Kidney (tissue), 14 donors: ENCODE data around the gene CHRM4. TPM values are rescaled to one million over a fixed set of nuclear protein-coding genes. Genes with fewer than 3 reads are reported as not detected.
A peak's percentile ranks its signal among the peaks of the same experiment; 100 is the strongest.

Experiments
- DNase-seq, 5 donors: peaks; one replicate each; pipeline ENCODE4 v3.0.0-alpha.2; 2013 to 2020
- FAIRE-seq: peaks from 2 replicates; lab custom pipeline; 2012; peaks lifted over from hg19 to GRCh38; lab: Jason Lieb, UNC
- H3K27ac ChIP-seq, 2 donors: one replicate each; pipeline ENCODE4 v1.7.0; 2013; ENCODE audit warnings: low read depth in 2 of 2, low read length in 2 of 2, inconsistent platforms in 1 of 2
- H3K27me3 ChIP-seq: one replicate; pipeline ENCODE4 v1.7.1; 2013; ENCODE audit warnings: low read length, inconsistent platforms; ENCODE audit not compliant: control insufficient read depth, insufficient read depth
- H3K36me3 ChIP-seq, 3 donors: one replicate each; pipeline versions ENCODE4 v1.7.0 to v1.7.1; 2013; ENCODE audit warnings: low read length in 3 of 3, control low read depth in 1 of 3, inconsistent platforms in 1 of 3; ENCODE audit not compliant: insufficient read depth in 3 of 3, control insufficient read depth in 2 of 3
- H3K4me1 ChIP-seq, 3 donors: one replicate each; pipeline versions ENCODE4 v1.7.0 to v1.7.1; 2013; ENCODE audit warnings: low read length in 3 of 3, inconsistent platforms in 1 of 3, low read depth in 1 of 3; ENCODE audit not compliant: control insufficient read depth in 2 of 3, insufficient read depth in 2 of 3
- H3K4me3 ChIP-seq, 3 donors: one replicate each; pipeline versions ENCODE4 v1.7.0 to v1.8.1; 2013; ENCODE audit warnings: low read length in 3 of 3, control low read depth in 1 of 3, inconsistent platforms in 1 of 3
- H3K9ac ChIP-seq, 3 donors: one replicate each; pipeline versions ENCODE4 v1.7.0 to v1.7.1; 2013; ENCODE audit warnings: low read length in 3 of 3, control low read depth in 1 of 3, inconsistent platforms in 1 of 3
- H3K9me3 ChIP-seq, 3 donors: one replicate each; pipeline versions ENCODE4 v1.7.0 to v1.7.1; 2013; ENCODE audit warnings: low read length in 3 of 3, control low read depth in 1 of 3, inconsistent platforms in 1 of 3; ENCODE audit not compliant: control insufficient read depth in 2 of 3, insufficient read depth in 1 of 3
- intact Hi-C: fragments of 100-400 bp; cut with DNase I; formaldehyde crosslinking; loops from one replicate; pipeline ENCODE4 v1.11.1; 2022
- polyA plus RNA-seq: library from polyadenylated mRNA; stranded (reverse); fragments of 350-450 nt; fragmentation: Illumina TruSeq; extraction: RNeasy Lipid Tissue Mini Kit (QIAGEN cat#74804); gene quantifications from one replicate; pipeline ENCODE4 v1.2.3, GENCODE V29; 2014; ENCODE audit warnings: low read depth, low replicate concordance; ENCODE audit not compliant: insufficient read depth
- total RNA-seq: library from RNA; stranded (reverse); fragmentation: NEBNext Ultra II Directional; extraction: Animal tissue kit (Norgen Biotek cat#: 25700); gene quantifications from one replicate; pipeline ENCODE4 v1.2.1, GENCODE V29; 2021
- TF ChIP-seq, protein P1 (sequence below): IDR thresholded peaks from 3 replicates; pipeline ENCODE4 v1.5.1; 2012; ENCODE audit warnings: mild to moderate bottlenecking, moderate library complexity, borderline replicate concordance; ENCODE audit not compliant: insufficient read depth; ENCODE audit errors: extremely low read depth
- donor health status: control.
- donor health status: control.
- donor health status: control.
- donor health status: control.
- donor health status: control.
- donor health status: DM: yes; HTN: yes; CAD: no.
- donor health status: Normal renal cell carcinoma (clear cell type).

Gene CHRM4
- total and polyA plus RNA-seq, 2 donors from 2014 or later: 0.16 TPM; not detected in 1

GRCh38 chr11:46376258-46377050 is 15.1 kb downstream of the CHRM4 start:
- H3K9ac ChIP-seq: no peak overlapping the region
- no peak for FAIRE-seq
- no peak overlapping the region for H3K4me3 ChIP-seq
- no peaks in the 10 kb centered on the region for H3K27me3 ChIP-seq
- peak in 2 of 5 donors; percentile 48 to 64 for DNase-seq
- TF ChIP-seq, protein P1, sequence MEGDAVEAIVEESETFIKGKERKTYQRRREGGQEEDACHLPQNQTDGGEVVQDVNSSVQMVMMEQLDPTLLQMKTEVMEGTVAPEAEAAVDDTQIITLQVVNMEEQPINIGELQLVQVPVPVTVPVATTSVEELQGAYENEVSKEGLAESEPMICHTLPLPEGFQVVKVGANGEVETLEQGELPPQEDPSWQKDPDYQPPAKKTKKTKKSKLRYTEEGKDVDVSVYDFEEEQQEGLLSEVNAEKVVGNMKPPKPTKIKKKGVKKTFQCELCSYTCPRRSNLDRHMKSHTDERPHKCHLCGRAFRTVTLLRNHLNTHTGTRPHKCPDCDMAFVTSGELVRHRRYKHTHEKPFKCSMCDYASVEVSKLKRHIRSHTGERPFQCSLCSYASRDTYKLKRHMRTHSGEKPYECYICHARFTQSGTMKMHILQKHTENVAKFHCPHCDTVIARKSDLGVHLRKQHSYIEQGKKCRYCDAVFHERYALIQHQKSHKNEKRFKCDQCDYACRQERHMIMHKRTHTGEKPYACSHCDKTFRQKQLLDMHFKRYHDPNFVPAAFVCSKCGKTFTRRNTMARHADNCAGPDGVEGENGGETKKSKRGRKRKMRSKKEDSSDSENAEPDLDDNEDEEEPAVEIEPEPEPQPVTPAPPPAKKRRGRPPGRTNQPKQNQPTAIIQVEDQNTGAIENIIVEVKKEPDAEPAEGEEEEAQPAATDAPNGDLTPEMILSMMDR: no peak
- H3K27ac ChIP-seq: no peak overlapping the region
- intact Hi-C loops: no loop called here
- H3K36me3 ChIP-seq: peaks cover 0 to 14% (median 9%) of the 10 kb centered on the region in 3 donors
- no peaks in the 10 kb centered on the region for H3K9me3 ChIP-seq
- H3K4me1 ChIP-seq: no peaks in the 10 kb centered on the region

DNA sequence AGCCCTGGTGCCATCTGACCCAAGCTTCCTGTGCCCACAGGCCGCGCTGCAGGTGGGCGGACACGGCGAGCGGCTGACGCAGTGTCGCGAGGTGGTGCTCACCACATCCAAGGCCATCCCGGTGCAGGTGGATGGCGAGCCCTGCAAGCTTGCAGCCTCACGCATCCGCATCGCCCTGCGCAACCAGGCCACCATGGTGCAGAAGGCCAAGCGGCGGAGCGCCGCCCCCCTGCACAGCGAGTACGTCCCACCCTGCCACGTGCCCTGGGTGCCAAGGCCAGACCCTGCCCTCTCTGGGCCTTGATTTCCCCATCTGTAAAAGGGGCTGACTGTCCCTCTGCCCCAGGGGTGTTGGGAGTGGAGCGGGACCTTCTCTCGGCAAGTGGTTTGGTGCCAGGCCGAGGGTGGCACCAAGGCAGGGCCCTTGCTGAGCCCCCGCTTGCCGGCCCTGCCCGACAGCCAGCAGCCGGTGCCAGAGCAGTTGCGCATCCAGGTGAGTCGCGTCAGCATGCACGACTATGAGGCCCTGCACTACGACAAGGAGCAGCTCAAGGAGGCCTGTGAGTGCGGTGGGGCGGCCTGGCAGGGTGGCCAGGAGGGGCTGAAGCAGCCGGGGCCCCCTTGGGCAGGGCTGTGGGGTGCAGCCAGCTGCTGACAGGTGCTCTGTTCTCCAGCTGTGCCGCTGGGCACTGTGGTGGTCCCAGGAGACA is 16.0 kb downstream of the CHRM4 start:
- Histone ChIP-seq H3K4me3 (no peak overlapping the region), H3K9me3 (no peaks in the 10 kb centered on the region), H3K4me1 (no peaks in the 10 kb centered on the region), H3K36me3 (peaks cover 0 to 14% (median 9%) of the 10 kb centered on the region in 3 donors), H3K27me3 (no peaks in the 10 kb centered on the region), H3K27ac (no peak overlapping the region), H3K9ac (no peak overlapping the region)
- no peak for FAIRE-seq
- DNase-seq: peak in 2 of 5 donors; percentile 45 to 75
- intact Hi-C loops: no loop called here
- TF ChIP-seq, protein P1: no peak

DNA sequence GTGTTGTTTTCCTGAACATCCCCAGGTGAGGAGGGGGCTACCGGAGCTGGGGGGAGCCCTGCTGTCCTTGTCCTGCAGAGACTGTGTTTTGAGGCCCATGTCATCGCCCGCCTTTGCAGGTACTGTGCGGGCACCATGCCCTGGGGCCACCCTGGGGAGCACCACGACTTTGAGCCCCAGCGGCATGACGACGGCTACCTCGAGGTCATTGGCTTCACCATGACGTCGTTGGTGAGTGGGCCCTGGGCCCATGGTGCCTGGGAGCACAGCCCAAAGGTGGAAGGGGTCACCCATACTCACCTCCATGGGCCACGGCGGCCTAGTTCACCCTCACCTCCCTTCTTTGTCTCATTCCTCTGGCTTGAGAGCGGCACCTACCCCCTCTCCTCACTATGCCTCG is 16.8 kb downstream of the CHRM4 start:
- Histone ChIP-seq H3K9me3 (no peaks in the 10 kb centered on the region), H3K4me3 (no peak overlapping the region), H3K4me1 (no peaks in the 10 kb centered on the region), H3K27me3 (no peaks in the 10 kb centered on the region), H3K36me3 (peaks cover 0 to 18% (median 13%) of the 10 kb centered on the region in 3 donors), H3K27ac (no peak overlapping the region), H3K9ac (no peak overlapping the region)
- TF ChIP-seq, protein P1: no peak
- FAIRE-seq: no peak
- no peak for DNase-seq
- intact Hi-C loops: no loop called here
